Stimulated activated naive CD4-positive, alpha-beta T cell (primary cell): ENCODE results near the gene C14orf119.

Experiments used
- DNase-seq, 6 experiments: peaks; one replicate each; lab custom pipeline; 2025; lab: John Stamatoyannopoulos, UW

The C14orf119 gene

GRCh38 chr14:23126548-23127278, 31.4 kb downstream of the C14orf119 start:
- no peak for DNase-seq

- DNase-seq = no peak
Observed at GRCh38 chr14:23127861-23128260, 32.6 kb downstream of the C14orf119 start.

GRCh38 chr14:23128969-23129758, 33.9 kb downstream of the C14orf119 start:
- no peak for DNase-seq

GRCh38 chr14:23129759-23130316, 34.5 kb downstream of the C14orf119 start:
- DNase-seq = no peak

- no peak for DNase-seq
Observed at GRCh38 chr14:23130871-23131270, 35.6 kb downstream of the C14orf119 start.

- no peak for DNase-seq
Observed at GRCh38 chr14:23131482-23131881, 36.2 kb downstream of the C14orf119 start.

- DNase-seq = no peak
Observed at GRCh38 chr14:23132970-23133369, 37.7 kb downstream of the C14orf119 start.

GRCh38 chr14:23136566-23137133, 41.3 kb downstream of the C14orf119 start:
- DNase-seq = no peak

GRCh38 chr14:23137192-23137812, 42.0 kb downstream of the C14orf119 start:
- no peak for DNase-seq

GRCh38 chr14:23137813-23138535, 42.7 kb downstream of the C14orf119 start:
- DNase-seq = no peak

GRCh38 chr14:23139874-23140273, 44.6 kb downstream of the C14orf119 start:
- DNase-seq = no peak

- no peak for DNase-seq
Observed at GRCh38 chr14:23140371-23140770, 45.1 kb downstream of the C14orf119 start.

GRCh38 chr14:23141706-23142444, 46.6 kb downstream of the C14orf119 start:
- DNase-seq = no peak

GRCh38 chr14:23142826-23143225, 47.5 kb downstream of the C14orf119 start:
- no peak for DNase-seq

GRCh38 chr14:23143911-23144310, 48.6 kb downstream of the C14orf119 start:
- no peak for DNase-seq

GRCh38 chr14:23145794-23146350, 50.6 kb downstream of the C14orf119 start:
- no peak for DNase-seq

- no peak for DNase-seq
Observed at GRCh38 chr14:23146351-23146910, 51.1 kb downstream of the C14orf119 start.

- no peak for DNase-seq
Observed at GRCh38 chr14:23146980-23147379, 51.7 kb downstream of the C14orf119 start.

- no peak for DNase-seq
Observed at GRCh38 chr14:23147676-23148075, 52.4 kb downstream of the C14orf119 start.

GRCh38 chr14:23148591-23149249, 53.4 kb downstream of the C14orf119 start:
- no peak for DNase-seq
